K562 (cell line): ENCODE results near the gene TMEM168. TPM values are rescaled to one million over a fixed set of nuclear protein-coding genes. Genes with fewer than 3 reads are reported as not detected.
A peak's percentile ranks its signal among the peaks of the same experiment; 100 is the strongest.

Experiments
- GTF2E2 ChIP-seq: fragments of 200-800 bp; sonication (Bioruptor generic); IDR thresholded peaks from 2 replicates; pipeline ENCODE4 v1.6.1; 2016; ENCODE audit warnings: missing genetic modification characterization, missing compliant biosample characterization
- HDAC8 ChIP-seq: fragments of 450-650 bp; IDR thresholded peaks from 2 replicates; pipeline ENCODE4 v1.6.1; 2016; ENCODE audit warnings: mild to moderate bottlenecking, missing genetic modification characterization, moderate library complexity, missing compliant biosample characterization
- MIER1 ChIP-seq: fragments of 450-650 bp; IDR thresholded peaks from 2 replicates; pipeline ENCODE4 v1.6.1; 2016; ENCODE audit warnings: antibody characterized with exemption, mild to moderate bottlenecking, low read depth
- TAF9B ChIP-seq: fragments of 450-650 bp; IDR thresholded peaks from 2 replicates; pipeline ENCODE4 v1.6.1; 2018; ENCODE audit warnings: mild to moderate bottlenecking; ENCODE audit not compliant: partially characterized antibody
- ZNF212 ChIP-seq: fragments of 450-650 bp; formaldehyde crosslinking; IDR thresholded peaks from 2 replicates; pipeline ENCODE4 v1.4.0; 2020; ENCODE audit warnings: mild to moderate bottlenecking
- ZNF274 ChIP-seq: IDR thresholded peaks from 2 replicates; pipeline ENCODE4 v1.6.1; 2011; ENCODE audit warnings: low read depth, mild to moderate bottlenecking, low read length, moderate library complexity, borderline replicate concordance
- ZNF778 ChIP-seq: fragments of 450-650 bp; formaldehyde crosslinking; IDR thresholded peaks from 2 replicates; pipeline ENCODE4 v1.4.0; 2020; ENCODE audit warnings: mild to moderate bottlenecking, moderate library complexity
- ZNF830 ChIP-seq: fragments of 250-450 bp; sonication (Bioruptor Pico); IDR thresholded peaks from 2 replicates; pipeline ENCODE4 v1.5.0; 2021; ENCODE audit warnings: mild to moderate bottlenecking
- polyA plus RNA-seq, 8 experiments: library from polyadenylated mRNA; depleted of rRNA in 4 of 8; stranded (reverse) in 5 of 8; unstranded in 3 of 8; fragments of >200 nt; fragmentation: Nextera tagmentation in 2 of 8; fragmentation: Illumina TruSeq in 1 of 8; extraction: Ambion mirVana in 2 of 8; extraction: Trizol in 1 of 8; gene quantifications; 2 replicates each; pipeline versions ENCODE4 v1.2.1 to v1.2.3, GENCODE V29; 2011 to 2014; ENCODE audit warnings: inconsistent platforms in 1 of 8, missing spikeins in 1 of 8
- total RNA-seq, 7 experiments: library from RNA; depleted of rRNA in 6 of 7; stranded (reverse); fragments of >200 nt in 6 of 7; fragmentation: Illumina TruSeq in 2 of 7; extraction: Trizol in 2 of 7; gene quantifications; 2 replicates each; pipeline versions ENCODE4 v1.2.1 to v1.2.3, GENCODE V29; 2011 to 2021; ENCODE audit warnings: low replicate concordance in 1 of 7
- TF ChIP-seq, protein P1 (sequence below): fragments of 250-450 bp; sonication (Bioruptor Pico); IDR thresholded peaks from 2 replicates; pipeline ENCODE4 v1.5.0; 2022; ENCODE audit warnings: mild to moderate bottlenecking
- TF ChIP-seq, protein P2 (sequence below): fragments of 450-650 bp; IDR thresholded peaks from 2 replicates; pipeline ENCODE4 v1.6.1; 2016; ENCODE audit warnings: mild to moderate bottlenecking, moderate library complexity
- TF ChIP-seq, protein P3 (sequence below): fragments of 250-450 bp; sonication (Bioruptor Pico); IDR thresholded peaks from 2 replicates; pipeline ENCODE4 v1.4.0; 2020; ENCODE audit warnings: borderline replicate concordance

Gene TMEM168
- total and polyA plus RNA-seq, 9 of the 15 experiments (the other 6 are each of a cell fraction or from before 2014, with no cell fraction given) = 19.7 to 50.7 (median 25.4) TPM

DNA sequence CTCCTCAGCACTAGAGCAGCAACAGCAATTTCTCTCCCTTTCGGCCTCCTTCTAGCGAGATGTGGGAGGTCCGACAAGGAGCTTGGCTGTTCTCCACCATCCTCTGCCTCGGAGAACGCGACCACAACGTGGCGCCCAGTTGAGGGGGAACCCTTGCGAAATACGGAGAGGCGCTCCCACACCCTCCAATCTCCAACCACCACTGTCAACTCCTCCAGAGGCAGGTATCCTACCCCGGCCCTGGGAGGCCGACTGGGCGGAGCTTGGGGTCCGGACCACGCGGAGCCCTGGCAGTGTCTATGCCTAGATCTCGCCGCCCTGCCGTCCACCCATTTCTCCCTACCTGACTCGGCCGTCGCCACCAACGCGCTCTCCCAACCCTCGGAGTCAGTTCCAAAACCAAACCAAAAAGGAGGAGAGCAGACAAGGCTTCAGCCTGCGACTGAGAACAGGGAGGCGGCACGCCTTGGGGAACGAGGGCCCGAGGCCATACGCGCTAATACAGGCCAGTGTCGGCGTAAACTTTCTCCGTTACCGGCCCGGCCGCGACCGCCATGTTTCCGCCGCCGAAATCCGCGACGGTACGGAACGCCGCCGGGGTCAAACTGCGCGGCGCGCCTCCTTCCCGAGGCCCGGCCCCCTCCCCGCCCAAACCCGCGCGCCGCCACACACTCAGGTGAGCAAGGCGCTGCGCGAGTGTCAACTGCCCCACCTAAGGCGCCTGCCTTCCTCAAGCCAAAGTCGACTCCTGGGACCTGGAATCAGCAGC lies at the start of gene TMEM168 (continued):
- TF ChIP-seq, protein P1, sequence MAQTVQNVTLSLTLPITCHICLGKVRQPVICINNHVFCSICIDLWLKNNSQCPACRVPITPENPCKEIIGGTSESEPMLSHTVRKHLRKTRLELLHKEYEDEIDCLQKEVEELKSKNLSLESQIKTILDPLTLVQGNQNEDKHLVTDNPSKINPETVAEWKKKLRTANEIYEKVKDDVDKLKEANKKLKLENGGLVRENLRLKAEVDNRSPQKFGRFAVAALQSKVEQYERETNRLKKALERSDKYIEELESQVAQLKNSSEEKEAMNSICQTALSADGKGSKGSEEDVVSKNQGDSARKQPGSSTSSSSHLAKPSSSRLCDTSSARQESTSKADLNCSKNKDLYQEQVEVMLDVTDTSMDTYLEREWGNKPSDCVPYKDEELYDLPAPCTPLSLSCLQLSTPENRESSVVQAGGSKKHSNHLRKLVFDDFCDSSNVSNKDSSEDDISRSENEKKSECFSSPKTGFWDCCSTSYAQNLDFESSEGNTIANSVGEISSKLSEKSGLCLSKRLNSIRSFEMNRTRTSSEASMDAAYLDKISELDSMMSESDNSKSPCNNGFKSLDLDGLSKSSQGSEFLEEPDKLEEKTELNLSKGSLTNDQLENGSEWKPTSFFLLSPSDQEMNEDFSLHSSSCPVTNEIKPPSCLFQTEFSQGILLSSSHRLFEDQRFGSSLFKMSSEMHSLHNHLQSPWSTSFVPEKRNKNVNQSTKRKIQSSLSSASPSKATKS (CRISPR knock-in tag) = no peak
- TF ChIP-seq GTF2E2 (tag) = peak; percentile 94
- peak; percentile 94 for TF ChIP-seq TAF9B
- TF ChIP-seq ZNF274 = no peak
- peak; percentile 59; the same call in 1 of the 2 replicates for TF ChIP-seq HDAC8 (tag)
- TF ChIP-seq ZNF830 (CRISPR knock-in tag) = no peak
- TF ChIP-seq, protein P2, sequence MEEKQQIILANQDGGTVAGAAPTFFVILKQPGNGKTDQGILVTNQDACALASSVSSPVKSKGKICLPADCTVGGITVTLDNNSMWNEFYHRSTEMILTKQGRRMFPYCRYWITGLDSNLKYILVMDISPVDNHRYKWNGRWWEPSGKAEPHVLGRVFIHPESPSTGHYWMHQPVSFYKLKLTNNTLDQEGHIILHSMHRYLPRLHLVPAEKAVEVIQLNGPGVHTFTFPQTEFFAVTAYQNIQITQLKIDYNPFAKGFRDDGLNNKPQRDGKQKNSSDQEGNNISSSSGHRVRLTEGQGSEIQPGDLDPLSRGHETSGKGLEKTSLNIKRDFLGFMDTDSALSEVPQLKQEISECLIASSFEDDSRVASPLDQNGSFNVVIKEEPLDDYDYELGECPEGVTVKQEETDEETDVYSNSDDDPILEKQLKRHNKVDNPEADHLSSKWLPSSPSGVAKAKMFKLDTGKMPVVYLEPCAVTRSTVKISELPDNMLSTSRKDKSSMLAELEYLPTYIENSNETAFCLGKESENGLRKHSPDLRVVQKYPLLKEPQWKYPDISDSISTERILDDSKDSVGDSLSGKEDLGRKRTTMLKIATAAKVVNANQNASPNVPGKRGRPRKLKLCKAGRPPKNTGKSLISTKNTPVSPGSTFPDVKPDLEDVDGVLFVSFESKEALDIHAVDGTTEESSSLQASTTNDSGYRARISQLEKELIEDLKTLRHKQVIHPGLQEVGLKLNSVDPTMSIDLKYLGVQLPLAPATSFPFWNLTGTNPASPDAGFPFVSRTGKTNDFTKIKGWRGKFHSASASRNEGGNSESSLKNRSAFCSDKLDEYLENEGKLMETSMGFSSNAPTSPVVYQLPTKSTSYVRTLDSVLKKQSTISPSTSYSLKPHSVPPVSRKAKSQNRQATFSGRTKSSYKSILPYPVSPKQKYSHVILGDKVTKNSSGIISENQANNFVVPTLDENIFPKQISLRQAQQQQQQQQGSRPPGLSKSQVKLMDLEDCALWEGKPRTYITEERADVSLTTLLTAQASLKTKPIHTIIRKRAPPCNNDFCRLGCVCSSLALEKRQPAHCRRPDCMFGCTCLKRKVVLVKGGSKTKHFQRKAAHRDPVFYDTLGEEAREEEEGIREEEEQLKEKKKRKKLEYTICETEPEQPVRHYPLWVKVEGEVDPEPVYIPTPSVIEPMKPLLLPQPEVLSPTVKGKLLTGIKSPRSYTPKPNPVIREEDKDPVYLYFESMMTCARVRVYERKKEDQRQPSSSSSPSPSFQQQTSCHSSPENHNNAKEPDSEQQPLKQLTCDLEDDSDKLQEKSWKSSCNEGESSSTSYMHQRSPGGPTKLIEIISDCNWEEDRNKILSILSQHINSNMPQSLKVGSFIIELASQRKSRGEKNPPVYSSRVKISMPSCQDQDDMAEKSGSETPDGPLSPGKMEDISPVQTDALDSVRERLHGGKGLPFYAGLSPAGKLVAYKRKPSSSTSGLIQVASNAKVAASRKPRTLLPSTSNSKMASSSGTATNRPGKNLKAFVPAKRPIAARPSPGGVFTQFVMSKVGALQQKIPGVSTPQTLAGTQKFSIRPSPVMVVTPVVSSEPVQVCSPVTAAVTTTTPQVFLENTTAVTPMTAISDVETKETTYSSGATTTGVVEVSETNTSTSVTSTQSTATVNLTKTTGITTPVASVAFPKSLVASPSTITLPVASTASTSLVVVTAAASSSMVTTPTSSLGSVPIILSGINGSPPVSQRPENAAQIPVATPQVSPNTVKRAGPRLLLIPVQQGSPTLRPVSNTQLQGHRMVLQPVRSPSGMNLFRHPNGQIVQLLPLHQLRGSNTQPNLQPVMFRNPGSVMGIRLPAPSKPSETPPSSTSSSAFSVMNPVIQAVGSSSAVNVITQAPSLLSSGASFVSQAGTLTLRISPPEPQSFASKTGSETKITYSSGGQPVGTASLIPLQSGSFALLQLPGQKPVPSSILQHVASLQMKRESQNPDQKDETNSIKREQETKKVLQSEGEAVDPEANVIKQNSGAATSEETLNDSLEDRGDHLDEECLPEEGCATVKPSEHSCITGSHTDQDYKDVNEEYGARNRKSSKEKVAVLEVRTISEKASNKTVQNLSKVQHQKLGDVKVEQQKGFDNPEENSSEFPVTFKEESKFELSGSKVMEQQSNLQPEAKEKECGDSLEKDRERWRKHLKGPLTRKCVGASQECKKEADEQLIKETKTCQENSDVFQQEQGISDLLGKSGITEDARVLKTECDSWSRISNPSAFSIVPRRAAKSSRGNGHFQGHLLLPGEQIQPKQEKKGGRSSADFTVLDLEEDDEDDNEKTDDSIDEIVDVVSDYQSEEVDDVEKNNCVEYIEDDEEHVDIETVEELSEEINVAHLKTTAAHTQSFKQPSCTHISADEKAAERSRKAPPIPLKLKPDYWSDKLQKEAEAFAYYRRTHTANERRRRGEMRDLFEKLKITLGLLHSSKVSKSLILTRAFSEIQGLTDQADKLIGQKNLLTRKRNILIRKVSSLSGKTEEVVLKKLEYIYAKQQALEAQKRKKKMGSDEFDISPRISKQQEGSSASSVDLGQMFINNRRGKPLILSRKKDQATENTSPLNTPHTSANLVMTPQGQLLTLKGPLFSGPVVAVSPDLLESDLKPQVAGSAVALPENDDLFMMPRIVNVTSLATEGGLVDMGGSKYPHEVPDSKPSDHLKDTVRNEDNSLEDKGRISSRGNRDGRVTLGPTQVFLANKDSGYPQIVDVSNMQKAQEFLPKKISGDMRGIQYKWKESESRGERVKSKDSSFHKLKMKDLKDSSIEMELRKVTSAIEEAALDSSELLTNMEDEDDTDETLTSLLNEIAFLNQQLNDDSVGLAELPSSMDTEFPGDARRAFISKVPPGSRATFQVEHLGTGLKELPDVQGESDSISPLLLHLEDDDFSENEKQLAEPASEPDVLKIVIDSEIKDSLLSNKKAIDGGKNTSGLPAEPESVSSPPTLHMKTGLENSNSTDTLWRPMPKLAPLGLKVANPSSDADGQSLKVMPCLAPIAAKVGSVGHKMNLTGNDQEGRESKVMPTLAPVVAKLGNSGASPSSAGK = peak; percentile 89; the same call in 1 of the 2 replicates
- TF ChIP-seq MIER1 = no peak
- no peak for TF ChIP-seq ZNF212 (CRISPR knock-in tag)
- no peak for TF ChIP-seq ZNF778 (CRISPR knock-in tag)
- TF ChIP-seq, protein P3, sequence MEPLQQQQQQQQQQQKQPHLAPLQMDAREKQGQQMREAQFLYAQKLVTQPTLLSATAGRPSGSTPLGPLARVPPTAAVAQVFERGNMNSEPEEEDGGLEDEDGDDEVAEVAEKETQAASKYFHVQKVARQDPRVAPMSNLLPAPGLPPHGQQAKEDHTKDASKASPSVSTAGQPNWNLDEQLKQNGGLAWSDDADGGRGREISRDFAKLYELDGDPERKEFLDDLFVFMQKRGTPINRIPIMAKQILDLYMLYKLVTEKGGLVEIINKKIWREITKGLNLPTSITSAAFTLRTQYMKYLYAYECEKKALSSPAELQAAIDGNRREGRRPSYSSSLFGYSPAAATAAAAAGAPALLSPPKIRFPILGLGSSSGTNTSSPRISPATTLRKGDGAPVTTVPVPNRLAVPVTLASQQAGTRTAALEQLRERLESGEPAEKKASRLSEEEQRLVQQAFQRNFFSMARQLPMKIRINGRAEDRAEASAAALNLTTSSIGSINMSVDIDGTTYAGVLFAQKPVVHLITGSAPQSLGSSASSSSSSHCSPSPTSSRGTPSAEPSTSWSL (CRISPR knock-in tag) = peak; percentile 52; the same call in 1 of the 2 replicates
